ENCODE data around the gene COQ8B.

The COQ8B gene

DNA sequence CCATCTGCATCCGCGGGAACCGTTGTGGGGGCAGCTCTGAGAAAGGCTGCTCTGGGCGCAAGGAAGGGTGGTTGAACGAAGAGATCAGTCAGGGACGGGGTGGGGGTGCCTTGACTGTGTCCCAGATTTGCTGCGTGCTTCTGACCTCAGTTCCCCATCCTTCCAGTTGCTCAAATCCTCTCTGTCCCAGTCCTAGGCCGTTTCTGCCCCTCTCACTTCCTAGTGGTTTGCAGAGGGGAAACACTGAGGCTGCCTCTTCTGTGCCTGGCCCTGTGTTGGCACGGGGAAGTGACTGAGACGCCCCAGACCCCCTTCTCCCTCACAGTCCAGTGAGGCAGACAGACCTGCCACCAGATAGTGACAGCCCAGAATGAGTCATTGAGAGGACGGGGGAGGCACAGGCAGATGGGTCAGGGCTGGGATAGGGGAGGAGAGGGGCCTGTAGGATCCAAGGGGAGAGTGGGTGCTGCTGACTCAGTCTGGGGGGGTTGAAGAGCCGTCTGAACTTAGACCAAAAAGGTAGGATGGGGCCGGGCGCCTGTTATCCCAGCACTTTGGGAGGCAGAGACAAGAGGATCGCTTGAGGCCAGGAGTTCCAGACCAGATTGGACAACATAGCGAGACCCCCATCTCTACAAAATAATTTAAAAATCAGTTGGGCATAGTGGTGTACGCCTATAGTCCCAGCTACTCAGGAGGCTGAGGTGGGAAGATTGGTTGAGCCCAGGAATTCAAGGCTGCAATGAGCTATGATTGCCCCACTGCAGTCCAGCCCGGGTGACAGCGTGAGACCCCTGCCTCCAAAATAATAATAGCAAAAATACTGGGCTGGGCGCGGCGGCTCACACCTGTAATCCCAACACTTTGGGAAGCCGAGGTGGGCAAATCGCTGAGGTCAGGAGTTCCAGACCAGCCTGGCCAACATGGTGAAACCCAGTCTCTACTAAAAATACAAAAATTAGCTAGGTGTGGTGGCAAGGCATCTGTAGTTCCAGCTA lies 52.7 kb downstream of the COQ8B start:
- H3K27ac ChIP-seq, result no peak overlapping the region
- H3K4me3 ChIP-seq (ENCODE audit: low read depth, low read length), result peak overlapping the region; percentile 58
- DNase-seq, result peak; percentile 21
- H3K27me3 ChIP-seq (replicated peaks), result no peaks in the 10 kb centered on the region
- peaks cover 24% of the 10 kb centered on the region for H3K36me3 ChIP-seq (replicated peaks)
- in situ Hi-C loops (cut with HindIII; ENCODE audit: low pct_ligation_motif_present, low sequenced_read_pairs), result no loop called here
- TF ChIP-seq, protein P1, sequence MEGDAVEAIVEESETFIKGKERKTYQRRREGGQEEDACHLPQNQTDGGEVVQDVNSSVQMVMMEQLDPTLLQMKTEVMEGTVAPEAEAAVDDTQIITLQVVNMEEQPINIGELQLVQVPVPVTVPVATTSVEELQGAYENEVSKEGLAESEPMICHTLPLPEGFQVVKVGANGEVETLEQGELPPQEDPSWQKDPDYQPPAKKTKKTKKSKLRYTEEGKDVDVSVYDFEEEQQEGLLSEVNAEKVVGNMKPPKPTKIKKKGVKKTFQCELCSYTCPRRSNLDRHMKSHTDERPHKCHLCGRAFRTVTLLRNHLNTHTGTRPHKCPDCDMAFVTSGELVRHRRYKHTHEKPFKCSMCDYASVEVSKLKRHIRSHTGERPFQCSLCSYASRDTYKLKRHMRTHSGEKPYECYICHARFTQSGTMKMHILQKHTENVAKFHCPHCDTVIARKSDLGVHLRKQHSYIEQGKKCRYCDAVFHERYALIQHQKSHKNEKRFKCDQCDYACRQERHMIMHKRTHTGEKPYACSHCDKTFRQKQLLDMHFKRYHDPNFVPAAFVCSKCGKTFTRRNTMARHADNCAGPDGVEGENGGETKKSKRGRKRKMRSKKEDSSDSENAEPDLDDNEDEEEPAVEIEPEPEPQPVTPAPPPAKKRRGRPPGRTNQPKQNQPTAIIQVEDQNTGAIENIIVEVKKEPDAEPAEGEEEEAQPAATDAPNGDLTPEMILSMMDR (IDR thresholded peaks at IDR 0.05; ENCODE audit: low read depth, low read length, missing control alignments), result no peak

DNA sequence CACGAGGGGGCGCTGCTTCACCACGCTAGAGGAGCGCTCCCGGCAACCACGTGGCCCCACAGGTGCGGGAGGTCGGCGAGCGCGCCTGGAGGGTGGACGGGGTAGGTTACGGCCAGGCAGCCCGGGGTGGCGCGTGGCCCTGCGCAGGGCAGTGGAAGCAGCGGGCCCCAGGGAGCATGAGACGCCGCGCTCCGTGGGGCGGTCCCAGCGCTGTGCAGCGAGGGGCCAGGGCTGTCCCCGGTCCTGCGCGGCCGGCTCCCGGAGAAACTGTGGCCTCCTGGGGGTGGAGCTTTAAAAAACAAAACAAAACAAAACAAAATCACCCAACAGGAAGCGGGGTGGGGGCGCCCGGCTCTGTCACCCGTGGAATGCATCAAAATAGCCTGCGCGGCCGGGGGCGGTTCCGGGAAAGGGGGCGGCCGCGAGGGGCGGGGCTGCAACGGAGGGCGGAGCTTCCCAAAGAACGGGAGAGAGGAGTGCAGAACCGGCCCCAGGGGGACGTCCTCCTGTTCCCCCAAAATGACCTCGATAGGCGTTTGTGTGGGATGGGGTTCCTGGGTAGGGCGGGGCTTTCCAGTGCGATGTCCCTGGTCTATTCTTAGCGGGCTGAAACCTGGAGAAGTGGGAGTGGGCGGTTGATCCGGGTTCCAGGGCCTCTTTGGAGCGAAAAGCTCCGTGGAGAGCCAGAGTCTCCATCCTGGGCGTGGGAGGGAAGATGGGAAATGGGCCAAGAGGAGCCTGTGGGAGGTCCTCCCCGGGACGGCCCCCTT lies 53.6 kb downstream of the COQ8B start:
- peak; percentile 75 for DNase-seq
- H3K27me3 ChIP-seq (replicated peaks), result no peaks in the 10 kb centered on the region
- peak overlapping the region; percentile 1 for H3K27ac ChIP-seq
- in situ Hi-C loops (cut with HindIII; ENCODE audit: low pct_ligation_motif_present, low sequenced_read_pairs), result no loop called here
- H3K4me3 ChIP-seq (ENCODE audit: low read depth, low read length), result peak overlapping the region; percentile 58
- TF ChIP-seq, protein P1 (IDR thresholded peaks at IDR 0.05; ENCODE audit: low read depth, low read length, missing control alignments), result no peak
- H3K36me3 ChIP-seq (replicated peaks), result peaks cover 15% of the 10 kb centered on the region

DNA sequence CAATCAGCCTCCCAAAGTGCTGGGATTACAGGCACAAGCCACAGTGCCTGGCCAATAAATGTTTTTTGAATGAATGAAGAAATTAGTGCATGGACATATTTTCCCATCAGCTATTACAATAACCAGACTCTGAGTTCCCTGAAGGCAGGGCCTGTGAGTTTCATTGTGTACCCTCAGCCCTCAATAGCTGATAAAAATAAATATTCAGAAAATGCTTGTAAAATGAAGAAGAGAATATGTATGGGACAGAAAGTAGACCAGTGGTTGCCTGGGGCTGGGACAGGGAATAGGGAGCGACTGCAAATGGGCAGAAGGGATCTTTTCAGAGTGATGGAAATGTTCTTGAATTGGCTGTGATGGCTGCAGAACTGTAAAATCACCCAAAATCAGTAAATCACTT lies 55.1 kb downstream of the COQ8B start:
- in situ Hi-C loops (cut with HindIII; ENCODE audit: low pct_ligation_motif_present, low sequenced_read_pairs), result no loop called here

DNA sequence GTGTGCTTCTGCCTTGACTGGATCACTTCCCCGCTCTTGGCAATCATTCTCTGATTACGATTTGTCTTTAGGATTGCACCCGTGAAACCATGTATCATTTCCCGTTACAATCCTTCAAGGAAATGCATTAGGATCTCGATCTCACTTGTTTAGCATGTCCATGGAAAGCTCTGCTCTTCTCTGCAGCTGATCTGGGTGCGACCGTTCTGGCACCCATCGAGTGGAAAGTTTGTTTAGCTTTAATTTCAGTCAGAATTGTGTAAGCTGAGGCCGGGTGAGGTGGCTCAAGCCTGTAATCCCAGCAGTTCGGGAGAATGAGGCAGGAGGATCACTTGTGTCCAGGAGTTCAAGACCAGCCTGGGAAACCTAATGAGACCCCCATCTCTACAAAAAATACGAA lies 57.1 kb downstream of the COQ8B start:
- H3K4me3 ChIP-seq (ENCODE audit: low read depth, low read length), result no peak overlapping the region
- in situ Hi-C loops (cut with HindIII; ENCODE audit: low pct_ligation_motif_present, low sequenced_read_pairs), result no loop called here
- TF ChIP-seq, protein P1 (IDR thresholded peaks at IDR 0.05; ENCODE audit: low read depth, low read length, missing control alignments), result no peak

More for the DNA sequence above, 55.1 kb downstream of the COQ8B start:
- no peak overlapping the region for H3K27ac ChIP-seq
- peaks cover under 1% of the 10 kb centered on the region for H3K36me3 ChIP-seq (replicated peaks)
- H3K4me3 ChIP-seq (ENCODE audit: low read depth, low read length), result no peak overlapping the region
- H3K27me3 ChIP-seq (replicated peaks), result no peaks in the 10 kb centered on the region
- no peak for DNase-seq
- TF ChIP-seq, protein P1 (IDR thresholded peaks at IDR 0.05; ENCODE audit: low read depth, low read length, missing control alignments), result no peak

DNA sequence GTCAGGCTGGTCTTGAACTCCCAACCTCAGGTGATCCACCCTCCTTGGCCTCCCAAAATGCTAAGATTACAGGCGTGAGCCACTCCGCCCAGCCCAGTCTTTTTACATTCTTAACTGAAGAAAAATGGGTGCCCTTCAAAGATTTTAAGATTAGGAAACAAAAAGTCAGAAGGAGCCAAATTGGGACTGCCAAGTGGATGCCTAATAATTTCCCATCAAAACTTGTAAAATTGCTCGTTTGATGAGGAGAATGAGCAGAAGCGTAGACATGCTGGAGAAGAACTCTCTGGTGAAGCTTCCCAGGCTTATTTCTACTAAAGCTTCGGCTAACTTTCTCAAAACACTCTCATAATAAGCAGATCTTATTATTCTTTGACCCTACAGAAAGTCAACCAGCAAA lies 57.6 kb downstream of the COQ8B start:
- Histone ChIP-seq H3K27ac (no peak overlapping the region), H3K27me3 (replicated peaks) (no peaks in the 10 kb centered on the region), H3K4me3 (ENCODE audit: low read depth, low read length) (no peak overlapping the region), H3K36me3 (replicated peaks) (no peaks in the 10 kb centered on the region)
- no peak for DNase-seq
- in situ Hi-C loops (cut with HindIII; ENCODE audit: low pct_ligation_motif_present, low sequenced_read_pairs), result no loop called here
- TF ChIP-seq, protein P1 (IDR thresholded peaks at IDR 0.05; ENCODE audit: low read depth, low read length, missing control alignments), result no peak

More for the DNA sequence above, 57.1 kb downstream of the COQ8B start:
- Histone ChIP-seq H3K27me3 (replicated peaks) (no peaks in the 10 kb centered on the region), H3K36me3 (replicated peaks) (no peaks in the 10 kb centered on the region), H3K27ac (no peak overlapping the region)
- no peak for DNase-seq

Data from brain microvascular endothelial cell (primary cell).